Thyroid gland (tissue), 4 donors: ENCODE data around the gene RRP1B.

Experiments used
- CTCF ChIP-seq, 6 experiments: fragments of 200-600 bp in 3 of 6; fragments of 450-650 bp in 3 of 6; sonication (generic) in 3 of 6; IDR thresholded peaks; one replicate each; pipeline ENCODE4 v1.5.1; 2016 to 2019; ENCODE audit warnings: antibody characterized with exemption in 6 of 6, mild to moderate bottlenecking in 2 of 6, inconsistent platforms in 1 of 6, moderate library complexity in 1 of 6
- POLR2A ChIP-seq, 2 donors: fragments of 450-650 bp; IDR thresholded peaks; one replicate each; pipeline ENCODE4 v1.6.1; 2017; ENCODE audit warnings: antibody characterized with exemption in 2 of 2, mild to moderate bottlenecking in 2 of 2, moderate library complexity in 1 of 2

- no peak for TF ChIP-seq CTCF (IDR thresholded peaks at IDR 0.05)
- no peak for TF ChIP-seq POLR2A (IDR thresholded peaks at IDR 0.05)
Observed at GRCh38 chr21:43623588-43623987, 35.8 kb upstream of the RRP1B start.
